C4-2B (cell line): Measurements from ENCODE around the gene SDK2.

ENCODE experiments used
- H3K27ac ChIP-seq: fragments of 450-650 bp; 2 replicates; pipeline ENCODE4 v1.5.1; 2017
- CTCF ChIP-seq: fragments of 450-650 bp; conservative IDR thresholded peaks from 2 replicates; pipeline ENCODE4 v1.5.1; 2017; ENCODE audit warnings: mild to moderate bottlenecking
- ZFX ChIP-seq: fragments of 450-650 bp; IDR thresholded peaks from 2 replicates; pipeline ENCODE4 v1.6.1; 2017

The SDK2 gene

GRCh38 chr17:73686126-73686525 lies 41.9 kb upstream of the SDK2 start:
- no peak overlapping the region for H3K27ac ChIP-seq
- no peak for TF ChIP-seq CTCF
- TF ChIP-seq ZFX, result no peak

GRCh38 chr17:73684183-73684582 lies 39.9 kb upstream of the SDK2 start:
- H3K27ac ChIP-seq, result no peak overlapping the region
- TF ChIP-seq ZFX, result no peak
- TF ChIP-seq CTCF, result no peak

- TF ChIP-seq CTCF, result no peak
- TF ChIP-seq ZFX, result no peak
- H3K27ac ChIP-seq, result no peak overlapping the region
Observed at GRCh38 chr17:73683771-73684170, 39.5 kb upstream of the SDK2 start.

GRCh38 chr17:73681946-73682345 lies 37.7 kb upstream of the SDK2 start:
- TF ChIP-seq CTCF, result no peak
- no peak for TF ChIP-seq ZFX
- H3K27ac ChIP-seq, result no peak overlapping the region

- no peak overlapping the region for H3K27ac ChIP-seq
- no peak for TF ChIP-seq CTCF
- TF ChIP-seq ZFX, result no peak
Observed at GRCh38 chr17:73679476-73679875, 35.2 kb upstream of the SDK2 start.

GRCh38 chr17:73678999-73679398 lies 34.8 kb upstream of the SDK2 start:
- H3K27ac ChIP-seq, result no peak overlapping the region
- TF ChIP-seq CTCF (no peak), ZFX (no peak)

- H3K27ac ChIP-seq, result no peak overlapping the region
- no peak for TF ChIP-seq ZFX
- TF ChIP-seq CTCF, result no peak
Observed at GRCh38 chr17:73669771-73670170, 25.5 kb upstream of the SDK2 start.
